IPS-20b (cell line): ENCODE results near the gene DAZAP1.

Experiments used
- H3K27ac ChIP-seq: one replicate; pipeline ENCODE4 v1.5.1; 2013; ENCODE audit warnings: low read length
- H3K27me3 ChIP-seq: 2 replicates; pipeline ENCODE4 v1.6.1; 2013; ENCODE audit warnings: mild to moderate bottlenecking, low read length, inconsistent platforms; ENCODE audit not compliant: insufficient read depth
- H3K36me3 ChIP-seq: 2 replicates; pipeline ENCODE4 v1.6.1; 2013; ENCODE audit warnings: low read depth, mild to moderate bottlenecking, inconsistent platforms, low read length, moderate library complexity; ENCODE audit not compliant: insufficient read depth
- H3K4me1 ChIP-seq: 2 replicates; pipeline ENCODE4 v1.6.1; 2013; ENCODE audit warnings: mild to moderate bottlenecking, control low read depth, inconsistent platforms, low read length, moderate library complexity; ENCODE audit not compliant: insufficient read depth
- H3K4me3 ChIP-seq: 2 replicates; pipeline ENCODE4 v1.5.1; 2013; ENCODE audit warnings: mild to moderate bottlenecking, low read length, inconsistent platforms
- H3K9ac ChIP-seq: 2 replicates; pipeline ENCODE4 v1.6.1; 2013; ENCODE audit warnings: low read depth, mild to moderate bottlenecking, inconsistent platforms, low read length, moderate library complexity
- H3K9me3 ChIP-seq: 2 replicates; pipeline ENCODE4 v1.6.1; 2013; ENCODE audit warnings: mild to moderate bottlenecking, low read depth, low read length, inconsistent platforms; ENCODE audit not compliant: insufficient read depth

DAZAP1 gene

DNA sequence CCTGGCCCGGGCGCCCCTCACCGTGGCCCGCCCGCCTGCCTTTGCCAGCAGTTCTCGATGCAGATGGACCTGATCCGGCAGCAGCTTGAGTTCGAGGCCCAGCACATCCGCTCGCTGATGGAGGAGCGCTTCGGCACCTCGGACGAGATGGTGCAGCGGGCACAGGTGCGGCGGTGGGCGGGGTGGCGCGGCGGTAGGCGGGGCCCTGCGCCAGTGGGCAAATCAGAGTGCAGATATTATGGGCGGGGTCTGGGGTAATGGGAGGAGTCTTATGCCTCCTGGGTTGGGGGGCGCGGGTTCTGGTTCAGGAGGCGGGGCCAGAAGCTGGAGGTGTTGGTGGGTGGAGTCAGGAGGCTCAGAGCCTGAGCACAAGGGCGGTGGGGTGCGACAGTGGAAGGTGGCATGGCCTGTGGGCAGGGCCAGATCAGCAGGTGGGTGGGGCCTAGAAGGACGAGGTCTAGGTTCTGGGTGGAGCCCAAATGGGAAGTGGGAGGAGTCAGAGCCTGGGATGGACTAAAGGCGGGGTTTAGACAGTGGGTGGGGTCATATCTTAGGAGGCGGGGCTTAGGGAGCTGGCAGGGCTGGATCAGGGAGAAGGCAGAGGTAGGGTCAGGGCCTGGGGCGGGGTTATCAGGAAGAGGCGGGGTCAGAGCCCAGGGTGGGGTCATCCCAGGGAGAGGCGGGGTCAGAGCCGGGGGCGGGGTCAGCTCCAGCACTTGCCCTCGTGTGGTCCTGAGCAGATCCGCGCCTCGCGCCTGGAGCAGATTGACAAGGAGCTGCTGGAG lies 48.1 kb downstream of the DAZAP1 start:
- Histone ChIP-seq H3K27me3 (peaks cover 96% of the 10 kb centered on the region), H3K9me3 (no peaks in the 10 kb centered on the region), H3K36me3 (no peaks in the 10 kb centered on the region), H3K4me1 (no peaks in the 10 kb centered on the region; the same call in 1 of the 2 replicates), H3K27ac (no peak overlapping the region), H3K4me3 (peak overlapping the region; percentile 33; the same call in 1 of the 2 replicates), H3K9ac (no peak overlapping the region)

DNA sequence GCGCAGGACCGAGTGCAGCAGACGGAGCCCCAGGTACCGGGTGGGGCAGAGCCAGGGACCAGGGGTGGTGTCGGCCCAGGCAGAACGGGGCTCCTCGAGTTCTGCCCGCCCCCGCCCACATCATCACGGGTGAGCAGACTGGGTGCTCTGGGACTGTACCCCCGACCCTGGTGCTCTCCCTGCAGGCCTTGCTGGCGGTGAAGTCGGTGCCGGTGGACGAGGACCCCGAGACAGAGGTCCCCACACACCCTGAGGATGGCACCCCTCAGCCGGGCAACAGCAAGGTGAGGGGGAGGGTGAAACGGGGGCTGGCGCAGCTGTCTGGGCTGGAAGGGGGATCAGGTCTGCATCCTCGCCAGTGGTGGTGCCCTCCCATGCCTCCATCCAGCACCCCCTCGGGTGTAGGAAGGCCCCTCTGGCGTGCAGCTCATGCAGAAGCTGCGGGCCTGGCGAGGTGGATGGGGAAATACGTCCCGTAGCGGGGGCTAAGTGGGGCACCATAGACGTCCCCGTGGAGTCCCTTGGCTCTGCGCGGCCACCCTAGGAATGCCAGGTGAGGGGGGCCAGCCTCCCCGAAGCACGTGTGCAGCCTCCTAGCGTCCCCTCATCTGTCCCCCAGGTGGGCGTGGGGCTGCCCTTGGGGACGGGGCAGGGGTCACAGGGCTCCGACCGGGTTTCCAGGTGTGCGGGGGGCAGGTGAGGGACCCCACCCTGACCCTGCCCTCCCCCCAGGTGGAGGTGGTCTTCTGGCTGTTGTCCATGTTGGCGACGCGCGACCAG lies 48.9 kb downstream of the DAZAP1 start:
- Histone ChIP-seq H3K27ac (no peak overlapping the region), H3K9me3 (no peaks in the 10 kb centered on the region), H3K27me3 (peaks cover 88% of the 10 kb centered on the region), H3K36me3 (no peaks in the 10 kb centered on the region), H3K9ac (no peak overlapping the region), H3K4me3 (no peak overlapping the region), H3K4me1 (no peaks in the 10 kb centered on the region; the same call in 1 of the 2 replicates)

DNA sequence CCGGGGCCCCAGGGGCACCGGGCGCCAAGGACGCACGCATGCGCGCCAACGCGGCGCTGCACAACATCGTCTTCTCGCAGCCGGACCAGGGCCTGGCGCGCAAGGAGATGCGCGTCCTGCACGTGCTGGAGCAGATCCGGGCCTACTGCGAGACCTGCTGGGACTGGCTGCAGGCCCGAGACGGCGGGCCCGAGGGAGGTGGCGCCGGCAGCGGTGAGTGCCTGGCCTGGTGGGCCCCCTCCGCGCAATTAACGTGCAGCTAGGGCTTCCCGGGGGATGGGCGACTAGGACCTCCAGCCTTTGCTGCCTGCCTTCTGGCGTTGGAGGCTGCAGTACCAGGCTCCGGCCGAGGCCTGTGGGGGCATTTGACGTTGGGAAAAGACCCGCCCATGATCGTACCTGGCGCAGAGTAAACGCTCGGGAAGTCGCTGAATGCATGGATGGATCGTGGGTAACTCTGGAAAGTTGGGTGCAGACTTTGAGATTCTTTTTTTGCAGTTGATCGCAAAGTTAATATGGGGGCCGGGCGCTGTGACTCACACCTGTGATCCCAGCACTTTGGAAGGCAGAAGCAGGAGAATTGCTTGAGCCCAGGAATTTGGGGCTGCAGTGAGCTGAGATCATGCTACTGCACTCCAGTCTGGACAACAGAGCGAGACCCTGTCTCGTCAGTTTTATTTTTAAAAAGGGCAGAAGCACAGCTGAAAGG lies 49.8 kb downstream of the DAZAP1 start:
- H3K4me1 ChIP-seq = no peaks in the 10 kb centered on the region; the same call in 1 of the 2 replicates
- no peak overlapping the region for H3K27ac ChIP-seq
- no peaks in the 10 kb centered on the region for H3K36me3 ChIP-seq
- no peak overlapping the region for H3K9ac ChIP-seq
- no peak overlapping the region for H3K4me3 ChIP-seq
- no peaks in the 10 kb centered on the region for H3K9me3 ChIP-seq
- peaks cover 80% of the 10 kb centered on the region for H3K27me3 ChIP-seq

DNA sequence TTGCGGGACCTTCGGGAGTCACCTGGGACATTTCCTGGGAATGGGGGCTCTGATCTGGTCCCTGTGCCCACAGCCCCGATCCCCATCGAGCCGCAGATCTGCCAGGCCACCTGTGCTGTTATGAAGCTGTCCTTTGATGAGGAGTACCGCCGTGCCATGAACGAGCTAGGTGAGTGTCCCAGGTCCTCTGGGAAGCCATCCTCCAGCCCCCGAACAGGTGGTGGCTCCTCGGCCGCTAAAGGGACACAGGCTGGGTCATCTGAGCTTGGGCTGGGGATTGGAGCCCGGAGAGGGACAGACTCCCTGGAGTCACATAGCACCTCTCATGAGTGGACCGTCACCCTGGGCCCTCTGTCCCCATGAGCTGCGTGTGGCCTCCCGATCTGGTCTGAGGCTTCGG lies 50.5 kb downstream of the DAZAP1 start:
- H3K27ac ChIP-seq = no peak overlapping the region
- H3K4me1 ChIP-seq = no peaks in the 10 kb centered on the region
- no peaks in the 10 kb centered on the region for H3K9me3 ChIP-seq
- H3K4me3 ChIP-seq = no peak overlapping the region
- no peak overlapping the region for H3K9ac ChIP-seq
- peaks cover 73% of the 10 kb centered on the region for H3K27me3 ChIP-seq
- no peaks in the 10 kb centered on the region for H3K36me3 ChIP-seq

DNA sequence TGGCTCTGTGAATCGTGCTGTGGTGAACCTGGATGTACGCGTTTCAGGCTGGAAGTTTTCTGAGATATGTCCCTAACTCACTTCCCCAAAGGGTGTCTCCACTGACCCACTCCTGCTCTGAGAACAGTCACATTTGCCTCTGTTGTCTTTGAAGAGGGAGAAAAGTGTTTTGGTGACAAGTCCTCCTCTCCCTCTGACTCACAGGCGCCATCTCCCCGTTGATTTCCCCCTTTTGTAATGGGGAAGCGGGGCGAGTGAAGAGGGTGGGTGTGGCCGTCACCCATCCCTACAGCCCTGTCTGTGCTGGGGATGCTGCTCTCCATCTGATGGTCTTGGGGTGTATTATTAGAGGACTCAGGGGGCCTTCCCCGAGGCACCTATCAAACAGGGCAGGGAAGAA lies 52.1 kb downstream of the DAZAP1 start:
- no peak overlapping the region for H3K27ac ChIP-seq
- H3K9ac ChIP-seq = no peak overlapping the region
- no peak overlapping the region for H3K4me3 ChIP-seq
- no peaks in the 10 kb centered on the region for H3K36me3 ChIP-seq
- H3K9me3 ChIP-seq = no peaks in the 10 kb centered on the region
- H3K4me1 ChIP-seq = no peaks in the 10 kb centered on the region
- peaks cover 72% of the 10 kb centered on the region for H3K27me3 ChIP-seq

DNA sequence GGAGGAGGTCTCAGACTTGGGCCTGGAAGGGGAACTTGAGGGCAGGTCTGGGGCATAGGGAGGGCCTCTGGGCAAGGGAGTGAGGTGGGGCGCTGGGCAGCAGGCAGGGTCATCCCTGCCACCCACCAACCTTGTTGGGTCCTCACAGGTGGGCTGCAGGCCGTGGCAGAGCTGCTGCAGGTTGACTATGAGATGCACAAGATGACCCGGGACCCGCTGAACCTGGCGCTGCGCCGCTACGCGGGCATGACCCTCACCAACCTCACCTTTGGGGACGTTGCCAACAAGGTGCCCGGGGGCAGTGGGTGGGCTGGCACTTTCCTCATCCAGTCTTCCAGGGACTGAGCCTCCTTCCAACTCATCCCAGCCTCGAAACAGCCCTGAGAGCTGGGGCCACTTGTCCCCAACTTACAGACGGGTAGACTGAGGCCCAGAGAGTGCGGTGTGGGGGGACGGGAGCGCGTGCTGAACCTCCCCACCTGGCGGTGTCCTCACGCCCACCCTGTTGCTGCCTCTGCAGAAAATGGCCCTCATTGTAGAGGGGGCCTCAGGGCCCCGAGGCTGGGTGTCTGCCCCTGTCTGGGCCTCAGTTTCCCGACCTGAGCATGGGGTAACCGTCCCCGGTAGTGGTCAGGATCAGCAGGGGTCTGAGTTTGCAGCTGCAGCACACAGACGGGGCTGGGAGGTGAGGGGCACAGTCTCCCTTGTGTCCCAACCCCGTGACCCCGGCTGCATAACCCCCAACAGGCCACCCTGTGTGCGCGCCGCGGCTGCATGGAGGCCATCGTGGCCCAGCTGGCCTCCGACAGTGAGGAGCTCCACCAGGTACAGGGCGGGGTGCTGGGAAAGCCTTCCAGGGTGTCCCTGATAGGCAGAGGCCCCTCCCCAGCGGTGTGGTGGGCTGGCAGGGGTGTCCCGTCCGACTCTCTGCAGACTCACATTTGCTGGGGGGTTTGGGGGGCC lies 52.9 kb downstream of the DAZAP1 start:
- Histone ChIP-seq H3K9ac (no peak overlapping the region), H3K4me3 (no peak overlapping the region), H3K27ac (no peak overlapping the region), H3K4me1 (no peaks in the 10 kb centered on the region), H3K36me3 (no peaks in the 10 kb centered on the region), H3K27me3 (peaks cover 74% of the 10 kb centered on the region), H3K9me3 (no peaks in the 10 kb centered on the region)

DNA sequence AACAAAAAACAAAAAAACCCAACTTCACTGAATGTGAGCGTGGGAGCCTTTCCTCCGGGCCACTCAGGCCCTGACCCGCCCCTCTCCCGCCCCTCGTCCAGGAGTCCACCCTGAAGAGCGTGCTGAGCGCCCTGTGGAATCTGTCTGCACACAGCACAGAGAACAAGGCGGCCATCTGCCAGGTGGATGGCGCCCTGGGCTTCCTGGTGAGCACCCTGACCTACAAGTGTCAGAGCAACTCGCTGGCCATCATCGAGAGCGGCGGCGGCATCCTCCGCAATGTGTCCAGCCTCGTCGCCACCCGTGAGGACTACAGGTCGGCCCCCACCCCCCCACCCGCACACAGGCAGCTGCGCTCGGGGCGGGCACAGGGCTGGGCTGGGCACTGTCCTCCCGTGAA lies 54.5 kb downstream of the DAZAP1 start:
- H3K27me3 ChIP-seq = peaks cover 74% of the 10 kb centered on the region
- H3K36me3 ChIP-seq = no peaks in the 10 kb centered on the region
- no peak overlapping the region for H3K4me3 ChIP-seq
- no peaks in the 10 kb centered on the region for H3K9me3 ChIP-seq
- H3K9ac ChIP-seq = no peak overlapping the region
- no peaks in the 10 kb centered on the region for H3K4me1 ChIP-seq
- H3K27ac ChIP-seq = no peak overlapping the region

DNA sequence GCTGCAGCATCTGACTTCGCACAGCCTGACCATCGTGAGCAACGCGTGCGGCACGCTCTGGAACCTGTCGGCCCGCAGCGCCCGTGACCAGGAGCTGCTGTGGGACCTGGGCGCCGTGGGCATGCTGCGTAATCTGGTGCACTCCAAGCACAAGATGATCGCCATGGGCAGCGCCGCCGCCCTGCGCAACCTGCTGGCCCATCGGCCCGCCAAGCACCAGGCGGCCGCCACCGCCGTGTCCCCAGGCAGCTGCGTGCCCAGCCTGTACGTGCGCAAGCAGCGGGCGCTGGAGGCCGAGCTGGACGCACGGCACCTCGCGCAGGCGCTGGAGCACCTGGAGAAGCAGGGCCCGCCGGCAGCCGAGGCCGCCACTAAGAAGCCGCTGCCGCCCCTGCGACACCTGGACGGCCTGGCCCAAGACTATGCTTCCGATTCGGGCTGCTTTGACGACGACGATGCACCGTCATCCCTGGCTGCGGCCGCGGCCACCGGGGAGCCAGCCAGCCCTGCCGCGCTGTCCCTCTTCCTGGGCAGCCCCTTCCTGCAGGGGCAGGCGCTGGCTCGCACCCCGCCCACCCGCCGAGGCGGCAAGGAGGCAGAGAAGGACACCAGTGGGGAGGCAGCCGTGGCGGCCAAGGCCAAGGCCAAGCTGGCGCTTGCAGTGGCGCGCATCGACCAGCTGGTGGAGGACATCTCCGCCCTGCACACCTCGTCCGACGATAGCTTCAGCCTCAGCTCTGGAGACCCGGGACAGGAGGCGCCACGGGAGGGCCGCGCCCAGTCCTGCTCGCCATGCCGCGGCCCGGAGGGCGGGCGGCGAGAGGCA lies 58.0 kb downstream of the DAZAP1 start:
- Histone ChIP-seq H3K9me3 (no peaks in the 10 kb centered on the region), H3K36me3 (no peaks in the 10 kb centered on the region), H3K4me1 (no peaks in the 10 kb centered on the region), H3K27ac (no peak overlapping the region), H3K27me3 (peaks cover 74% of the 10 kb centered on the region), H3K9ac (no peak overlapping the region), H3K4me3 (no peak overlapping the region; the same call in 1 of the 2 replicates)

DNA sequence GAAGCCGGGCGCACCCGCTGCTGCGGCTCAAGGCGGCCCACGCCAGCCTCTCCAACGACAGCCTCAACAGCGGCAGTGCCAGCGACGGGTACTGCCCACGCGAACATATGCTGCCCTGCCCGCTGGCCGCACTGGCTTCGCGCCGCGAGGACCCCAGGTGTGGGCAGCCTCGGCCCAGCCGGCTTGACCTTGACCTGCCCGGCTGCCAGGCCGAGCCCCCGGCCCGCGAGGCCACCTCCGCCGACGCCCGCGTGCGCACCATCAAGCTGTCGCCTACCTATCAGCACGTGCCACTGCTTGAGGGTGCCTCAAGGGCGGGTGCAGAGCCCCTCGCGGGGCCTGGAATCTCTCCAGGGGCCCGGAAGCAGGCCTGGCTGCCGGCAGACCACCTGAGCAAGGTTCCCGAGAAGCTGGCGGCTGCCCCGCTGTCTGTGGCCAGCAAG lies 58.7 kb downstream of the DAZAP1 start:
- Histone ChIP-seq H3K27ac (no peak overlapping the region), H3K27me3 (peaks cover 81% of the 10 kb centered on the region), H3K4me1 (no peaks in the 10 kb centered on the region), H3K9me3 (no peaks in the 10 kb centered on the region), H3K4me3 (no peak overlapping the region), H3K36me3 (no peaks in the 10 kb centered on the region), H3K9ac (no peak overlapping the region)

DNA sequence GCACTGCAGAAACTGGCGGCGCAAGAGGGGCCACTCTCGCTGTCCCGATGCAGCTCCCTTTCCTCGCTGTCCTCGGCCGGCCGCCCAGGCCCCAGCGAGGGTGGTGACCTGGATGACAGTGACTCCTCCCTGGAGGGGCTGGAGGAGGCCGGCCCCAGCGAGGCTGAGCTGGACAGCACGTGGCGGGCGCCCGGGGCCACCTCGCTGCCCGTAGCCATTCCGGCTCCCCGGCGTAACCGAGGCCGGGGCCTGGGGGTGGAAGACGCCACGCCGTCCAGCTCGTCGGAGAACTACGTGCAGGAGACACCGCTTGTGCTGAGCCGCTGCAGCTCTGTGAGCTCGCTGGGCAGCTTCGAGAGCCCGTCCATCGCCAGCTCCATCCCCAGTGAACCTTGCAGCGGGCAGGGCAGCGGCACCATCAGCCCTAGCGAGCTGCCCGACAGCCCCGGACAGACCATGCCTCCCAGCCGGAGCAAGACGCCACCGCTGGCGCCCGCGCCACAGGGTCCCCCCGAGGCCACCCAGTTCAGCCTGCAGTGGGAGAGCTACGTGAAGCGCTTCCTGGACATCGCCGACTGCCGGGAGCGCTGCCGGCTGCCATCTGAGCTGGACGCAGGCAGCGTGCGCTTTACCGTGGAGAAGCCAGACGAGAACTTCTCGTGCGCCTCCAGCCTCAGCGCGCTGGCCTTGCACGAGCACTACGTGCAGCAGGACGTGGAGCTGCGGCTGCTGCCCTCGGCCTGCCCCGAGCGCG lies 59.3 kb downstream of the DAZAP1 start:
- Histone ChIP-seq H3K27me3 (peaks cover 87% of the 10 kb centered on the region), H3K9ac (no peak overlapping the region), H3K4me1 (no peaks in the 10 kb centered on the region), H3K4me3 (no peak overlapping the region; the same call in 1 of the 2 replicates), H3K27ac (no peak overlapping the region), H3K9me3 (no peaks in the 10 kb centered on the region), H3K36me3 (no peaks in the 10 kb centered on the region)
